CD4-positive, alpha-beta T cell treated with Interleukin-2 at 100 ng/mL for 4 hours (primary cell): ENCODE results near the gene C12orf54.
"Not testable (repeated sequence)": the region's sequence is repeated elsewhere in the genome, so short reads cannot be mapped to it uniquely, and the experiment has no call there.

Experiments
- DNase-seq: peaks from one replicate; pipeline ENCODE4 v3.0.0-alpha.2; 2020; ENCODE audit warnings: low spot score

The C12orf54 gene

GRCh38 chr12:48482198-48482597 lies at the start of gene C12orf54:
TSS of gene C12orf54 (plus strand) at chr12:48482498. CDS start at chr12:48483297, 799 bp downstream.
- no peak for DNase-seq

- not testable (repeated sequence) for DNase-seq
These were observed 48.3 kb upstream of the C12orf54 start for GRCh38 chr12:48434016-48434415.

GRCh38 chr12:48441069-48441468 lies 41.2 kb upstream of the C12orf54 start:
- DNase-seq = no peak

GRCh38 chr12:48442179-48442847 lies 40.0 kb upstream of the C12orf54 start:
- DNase-seq = no peak

- no peak for DNase-seq
These were observed 36.8 kb upstream of the C12orf54 start for GRCh38 chr12:48445538-48445937.

GRCh38 chr12:48446161-48446776 lies 36.0 kb upstream of the C12orf54 start:
- no peak for DNase-seq

- DNase-seq = no peak
These were observed 34.5 kb upstream of the C12orf54 start for GRCh38 chr12:48447755-48448154.

GRCh38 chr12:48451372-48451771 lies 30.9 kb upstream of the C12orf54 start:
- no peak for DNase-seq

GRCh38 chr12:48452961-48453360 lies 29.3 kb upstream of the C12orf54 start:
- DNase-seq = not testable (repeated sequence)

GRCh38 chr12:48454667-48455066 lies 27.6 kb upstream of the C12orf54 start:
- DNase-seq = peak; percentile 22

- no peak for DNase-seq
These were observed 27.2 kb upstream of the C12orf54 start for GRCh38 chr12:48455116-48455515.

GRCh38 chr12:48459259-48459658 lies 23.0 kb upstream of the C12orf54 start:
- DNase-seq = no peak

- not testable (repeated sequence) for DNase-seq
These were observed 13.3 kb upstream of the C12orf54 start for GRCh38 chr12:48469027-48469426.

GRCh38 chr12:48472259-48472658 lies 10.0 kb upstream of the C12orf54 start, which contains the start of gene ANP32D:
TSS of gene ANP32D (plus strand) at chr12:48472559. CDS start at chr12:48472665, 106 bp downstream.
- DNase-seq = no peak

- DNase-seq = no peak
These were observed 9.2 kb upstream of the C12orf54 start for GRCh38 chr12:48473061-48473460.

GRCh38 chr12:48474497-48474896 lies 7.8 kb upstream of the C12orf54 start:
- not testable (repeated sequence) for DNase-seq

- DNase-seq = no peak
These were observed 632 bp downstream of the C12orf54 start for GRCh38 chr12:48482930-48483329.

GRCh38 chr12:48486261-48486660 lies 4.0 kb downstream of the C12orf54 start:
- no peak for DNase-seq

GRCh38 chr12:48486679-48487078 lies 4.4 kb downstream of the C12orf54 start:
- DNase-seq = no peak

- no peak for DNase-seq
These were observed 6.7 kb downstream of the C12orf54 start for GRCh38 chr12:48489012-48489411.

- not testable (repeated sequence) for DNase-seq
These were observed 7.2 kb downstream of the C12orf54 start for GRCh38 chr12:48489456-48489855.

GRCh38 chr12:48500281-48500680 lies 18.0 kb downstream of the C12orf54 start:
- DNase-seq = not testable (repeated sequence)

GRCh38 chr12:48506836-48507235 lies 24.5 kb downstream of the C12orf54 start:
- DNase-seq = not testable (repeated sequence)

- no peak for DNase-seq
These were observed 26.7 kb downstream of the C12orf54 start for GRCh38 chr12:48508987-48509386.
